ENCODE data around the gene EXOSC3. TPM values are rescaled to one million over a fixed set of nuclear protein-coding genes. Genes with fewer than 3 reads are reported as not detected.

Gene EXOSC3
- total and polyA plus RNA-seq, 9 of the 15 experiments (the other 6 are each of a cell fraction or from before 2014, with no cell fraction given): 18.5 to 266 (median 114) TPM

DNA sequence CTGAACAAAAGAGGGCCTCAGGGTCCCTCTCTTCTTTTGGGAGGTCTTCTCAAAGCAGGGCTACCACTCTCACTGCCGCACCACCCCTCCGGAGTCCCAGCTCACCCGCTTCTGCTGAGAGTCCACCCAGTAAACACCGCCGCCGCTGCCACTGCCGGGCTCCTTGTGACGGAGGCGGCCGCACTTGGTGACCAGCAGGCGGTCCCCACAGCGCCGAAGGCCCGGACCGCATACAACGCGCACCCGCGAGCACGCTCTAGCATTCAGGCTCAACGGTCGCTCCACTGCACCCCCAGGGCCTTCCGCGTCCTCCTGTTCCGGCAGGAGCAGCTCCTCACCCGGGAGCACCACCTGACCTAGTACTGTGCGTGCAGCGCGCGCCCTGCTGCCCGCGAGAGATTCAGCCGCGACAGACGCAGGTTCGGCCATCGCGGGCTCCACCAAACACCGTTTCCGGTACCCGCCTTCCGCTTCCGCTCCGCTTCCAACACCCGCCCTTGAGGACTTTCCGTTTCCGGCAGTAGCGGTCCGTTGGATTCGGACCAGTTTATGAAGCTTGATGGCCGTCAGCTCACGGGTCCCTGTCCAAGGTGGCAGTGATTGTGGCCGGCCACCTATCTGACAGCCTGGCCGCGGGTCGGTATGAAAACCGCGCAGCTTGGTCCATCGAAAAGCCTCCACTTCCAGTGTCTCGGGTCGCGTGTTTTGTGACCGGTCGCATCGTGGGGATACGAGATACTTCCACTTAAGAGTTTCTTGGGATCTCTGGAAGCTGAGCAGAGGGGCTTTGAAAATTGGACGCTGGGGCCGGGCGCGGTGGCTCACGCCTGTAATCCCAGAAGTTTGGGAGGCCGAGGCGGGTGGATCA, at the start of gene EXOSC3 (continued):
- TF ChIP-seq, protein P1, sequence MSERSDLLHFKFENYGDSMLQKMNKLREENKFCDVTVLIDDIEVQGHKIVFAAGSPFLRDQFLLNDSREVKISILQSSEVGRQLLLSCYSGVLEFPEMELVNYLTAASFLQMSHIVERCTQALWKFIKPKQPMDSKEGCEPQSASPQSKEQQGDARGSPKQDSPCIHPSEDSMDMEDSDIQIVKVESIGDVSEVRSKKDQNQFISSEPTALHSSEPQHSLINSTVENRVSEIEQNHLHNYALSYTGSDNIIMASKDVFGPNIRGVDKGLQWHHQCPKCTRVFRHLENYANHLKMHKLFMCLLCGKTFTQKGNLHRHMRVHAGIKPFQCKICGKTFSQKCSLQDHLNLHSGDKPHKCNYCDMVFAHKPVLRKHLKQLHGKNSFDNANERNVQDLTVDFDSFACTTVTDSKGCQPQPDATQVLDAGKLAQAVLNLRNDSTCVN (CRISPR knock-in tag; IDR thresholded peaks at IDR 0.05): no peak
- TF ChIP-seq, protein P2, sequence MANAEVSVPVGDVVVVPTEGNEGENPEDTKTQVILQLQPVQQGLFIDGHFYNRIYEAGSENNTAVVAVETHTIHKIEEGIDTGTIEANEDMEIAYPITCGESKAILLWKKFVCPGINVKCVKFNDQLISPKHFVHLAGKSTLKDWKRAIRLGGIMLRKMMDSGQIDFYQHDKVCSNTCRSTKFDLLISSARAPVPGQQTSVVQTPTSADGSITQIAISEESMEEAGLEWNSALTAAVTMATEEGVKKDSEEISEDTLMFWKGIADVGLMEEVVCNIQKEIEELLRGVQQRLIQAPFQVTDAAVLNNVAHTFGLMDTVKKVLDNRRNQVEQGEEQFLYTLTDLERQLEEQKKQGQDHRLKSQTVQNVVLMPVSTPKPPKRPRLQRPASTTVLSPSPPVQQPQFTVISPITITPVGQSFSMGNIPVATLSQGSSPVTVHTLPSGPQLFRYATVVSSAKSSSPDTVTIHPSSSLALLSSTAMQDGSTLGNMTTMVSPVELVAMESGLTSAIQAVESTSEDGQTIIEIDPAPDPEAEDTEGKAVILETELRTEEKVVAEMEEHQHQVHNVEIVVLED (CRISPR knock-in tag; IDR thresholded peaks at IDR 0.05): peak; percentile 10; the same call in 1 of the 2 replicates
- peak; percentile 86 for TF ChIP-seq ZNF766 (CRISPR knock-in tag; conservative IDR thresholded peaks at IDR 0.05)
- TF ChIP-seq JUN (IDR thresholded peaks at IDR 0.05; ENCODE audit: borderline replicate concordance, low read depth, low read length): no peak; the same call in 1 of the 2 replicates
- TF ChIP-seq JUN (CRISPR knock-in tag; IDR thresholded peaks at IDR 0.05; ENCODE audit: borderline replicate concordance): peak; percentile 81; the same call in 1 of the 2 replicates
- no peak for TF ChIP-seq CCAR2 (IDR thresholded peaks at IDR 0.05; ENCODE audit: low read depth, low read length)
- no peak; a peak in 1 of 4 replicates for TF ChIP-seq TEAD1 (CRISPR knock-in tag; IDR thresholded peaks at IDR 0.05)
- no peak for TF ChIP-seq CBX8 (IDR thresholded peaks at IDR 0.05; ENCODE audit: borderline replicate concordance, extremely low read depth, low read depth, low read length, poor library complexity, severe bottlenecking)
- TF ChIP-seq, protein P3, sequence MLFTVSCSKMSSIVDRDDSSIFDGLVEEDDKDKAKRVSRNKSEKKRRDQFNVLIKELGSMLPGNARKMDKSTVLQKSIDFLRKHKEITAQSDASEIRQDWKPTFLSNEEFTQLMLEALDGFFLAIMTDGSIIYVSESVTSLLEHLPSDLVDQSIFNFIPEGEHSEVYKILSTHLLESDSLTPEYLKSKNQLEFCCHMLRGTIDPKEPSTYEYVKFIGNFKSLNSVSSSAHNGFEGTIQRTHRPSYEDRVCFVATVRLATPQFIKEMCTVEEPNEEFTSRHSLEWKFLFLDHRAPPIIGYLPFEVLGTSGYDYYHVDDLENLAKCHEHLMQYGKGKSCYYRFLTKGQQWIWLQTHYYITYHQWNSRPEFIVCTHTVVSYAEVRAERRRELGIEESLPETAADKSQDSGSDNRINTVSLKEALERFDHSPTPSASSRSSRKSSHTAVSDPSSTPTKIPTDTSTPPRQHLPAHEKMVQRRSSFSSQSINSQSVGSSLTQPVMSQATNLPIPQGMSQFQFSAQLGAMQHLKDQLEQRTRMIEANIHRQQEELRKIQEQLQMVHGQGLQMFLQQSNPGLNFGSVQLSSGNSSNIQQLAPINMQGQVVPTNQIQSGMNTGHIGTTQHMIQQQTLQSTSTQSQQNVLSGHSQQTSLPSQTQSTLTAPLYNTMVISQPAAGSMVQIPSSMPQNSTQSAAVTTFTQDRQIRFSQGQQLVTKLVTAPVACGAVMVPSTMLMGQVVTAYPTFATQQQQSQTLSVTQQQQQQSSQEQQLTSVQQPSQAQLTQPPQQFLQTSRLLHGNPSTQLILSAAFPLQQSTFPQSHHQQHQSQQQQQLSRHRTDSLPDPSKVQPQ (CRISPR knock-in tag; IDR thresholded peaks at IDR 0.05; ENCODE audit: borderline replicate concordance): no peak
- 0 out of 2 replicates have a peak, but pooled peaks have one; percentile 12 for TF ChIP-seq DMBX1 (CRISPR knock-in tag; IDR thresholded peaks at IDR 0.05; ENCODE audit: borderline replicate concordance)
- TF ChIP-seq C11orf30 (IDR thresholded peaks at IDR 0.05; ENCODE audit: low read depth): peak; percentile 99
- TF ChIP-seq KHSRP (IDR thresholded peaks at IDR 0.05): no peak
- TF ChIP-seq, protein P4, sequence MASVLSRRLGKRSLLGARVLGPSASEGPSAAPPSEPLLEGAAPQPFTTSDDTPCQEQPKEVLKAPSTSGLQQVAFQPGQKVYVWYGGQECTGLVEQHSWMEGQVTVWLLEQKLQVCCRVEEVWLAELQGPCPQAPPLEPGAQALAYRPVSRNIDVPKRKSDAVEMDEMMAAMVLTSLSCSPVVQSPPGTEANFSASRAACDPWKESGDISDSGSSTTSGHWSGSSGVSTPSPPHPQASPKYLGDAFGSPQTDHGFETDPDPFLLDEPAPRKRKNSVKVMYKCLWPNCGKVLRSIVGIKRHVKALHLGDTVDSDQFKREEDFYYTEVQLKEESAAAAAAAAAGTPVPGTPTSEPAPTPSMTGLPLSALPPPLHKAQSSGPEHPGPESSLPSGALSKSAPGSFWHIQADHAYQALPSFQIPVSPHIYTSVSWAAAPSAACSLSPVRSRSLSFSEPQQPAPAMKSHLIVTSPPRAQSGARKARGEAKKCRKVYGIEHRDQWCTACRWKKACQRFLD (CRISPR knock-in tag; IDR thresholded peaks at IDR 0.05): no peak; the same call in 1 of the 2 replicates
- TF ChIP-seq POLR2AphosphoS5 (IDR thresholded peaks at IDR 0.05; ENCODE audit: control insufficient read depth, insufficient read depth, low read depth, low read length): peak; percentile 86
- peak; percentile 73; the same call in 1 of the 2 replicates for TF ChIP-seq POLR2AphosphoS2 (IDR thresholded peaks at IDR 0.05; ENCODE audit: low read length)
- no peak for TF ChIP-seq RBM39 (optimal IDR thresholded peaks at IDR 0.05; ENCODE audit: low read depth, low read length)
- no peak for TF ChIP-seq ZNF239 (CRISPR knock-in tag; IDR thresholded peaks at IDR 0.05)
- peak; percentile 96 for TF ChIP-seq POLR2B (IDR thresholded peaks at IDR 0.05; ENCODE audit: low read depth, partially characterized antibody)

All from K562 (cell line).